ENCODE results near the gene TAF11. TPM values are rescaled to one million over a fixed set of nuclear protein-coding genes. Genes with fewer than 3 reads are reported as not detected.
"Not testable (repeated sequence)": the region's sequence is repeated elsewhere in the genome, so short reads cannot be mapped to it uniquely, and the experiment has no call there.

The TAF11 gene
- total RNA-seq, 4 donors from 2014 or later = 6.4 to 35.1 (median 19.9) TPM

- peak; percentile 14 for DNase-seq
- Histone ChIP-seq H3K27me3 (no peaks in the 10 kb centered on the region), H3K4me1 (no peaks in the 10 kb centered on the region), H3K9me3 (no peaks in the 10 kb centered on the region), H3K36me3 (no peaks in the 10 kb centered on the region), H3K4me3 (no peak overlapping the region), H3K27ac (no peak overlapping the region)
- TF ChIP-seq, protein P1, sequence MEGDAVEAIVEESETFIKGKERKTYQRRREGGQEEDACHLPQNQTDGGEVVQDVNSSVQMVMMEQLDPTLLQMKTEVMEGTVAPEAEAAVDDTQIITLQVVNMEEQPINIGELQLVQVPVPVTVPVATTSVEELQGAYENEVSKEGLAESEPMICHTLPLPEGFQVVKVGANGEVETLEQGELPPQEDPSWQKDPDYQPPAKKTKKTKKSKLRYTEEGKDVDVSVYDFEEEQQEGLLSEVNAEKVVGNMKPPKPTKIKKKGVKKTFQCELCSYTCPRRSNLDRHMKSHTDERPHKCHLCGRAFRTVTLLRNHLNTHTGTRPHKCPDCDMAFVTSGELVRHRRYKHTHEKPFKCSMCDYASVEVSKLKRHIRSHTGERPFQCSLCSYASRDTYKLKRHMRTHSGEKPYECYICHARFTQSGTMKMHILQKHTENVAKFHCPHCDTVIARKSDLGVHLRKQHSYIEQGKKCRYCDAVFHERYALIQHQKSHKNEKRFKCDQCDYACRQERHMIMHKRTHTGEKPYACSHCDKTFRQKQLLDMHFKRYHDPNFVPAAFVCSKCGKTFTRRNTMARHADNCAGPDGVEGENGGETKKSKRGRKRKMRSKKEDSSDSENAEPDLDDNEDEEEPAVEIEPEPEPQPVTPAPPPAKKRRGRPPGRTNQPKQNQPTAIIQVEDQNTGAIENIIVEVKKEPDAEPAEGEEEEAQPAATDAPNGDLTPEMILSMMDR (IDR thresholded peaks at IDR 0.05) = no peak
- TF ChIP-seq POLR2A (IDR thresholded peaks at IDR 0.05) = no peak
- WGBS, 2 donors (ENCODE audit: low coverage in 1 of 2) = 94% methylated on average over 5 of the region's 5 CpGs; no CpG with 5 or more reads in 1 of the 2 donors
- in situ Hi-C loops (cut with MboI; ENCODE audit: low pct_ligation_motif_present in 1 of 4, low pct_unique_long_range_greater_than_20kb in 1 of 4, low sequenced_read_pairs in 3 of 4) = no loop called here
- intact Hi-C loops (cut with DNase I; ENCODE audit: low total_unique reads) = no loop called here
Measured at GRCh38 chr6:34904990-34905613, 17.3 kb upstream of the TAF11 start.

DNA sequence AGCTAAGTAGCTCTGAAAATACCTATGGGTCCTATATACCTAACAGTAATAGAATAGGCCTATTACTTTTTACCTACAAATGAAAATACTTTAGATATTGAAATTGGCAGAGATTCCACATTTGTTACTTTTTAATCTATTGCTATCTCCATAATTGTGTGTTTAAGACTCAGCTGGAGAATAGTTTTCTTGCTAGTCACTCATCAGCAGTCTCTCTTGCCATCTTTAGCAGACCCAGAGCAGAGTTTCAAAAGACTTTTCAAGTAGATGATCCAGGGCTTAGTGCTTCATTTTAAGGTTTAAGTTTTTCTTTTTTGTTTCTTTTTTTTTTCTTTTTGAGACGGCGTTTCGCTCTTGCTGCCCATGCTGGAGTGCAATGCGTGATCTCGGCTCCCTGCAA is 14.1 kb upstream of the TAF11 start:
- Histone ChIP-seq H3K4me3 (no peak overlapping the region), H3K4me1 (no peaks in the 10 kb centered on the region), H3K27me3 (no peaks in the 10 kb centered on the region), H3K9me3 (no peaks in the 10 kb centered on the region), H3K36me3 (no peaks in the 10 kb centered on the region), H3K27ac (no peak overlapping the region)
- in situ Hi-C loops (cut with MboI; ENCODE audit: low pct_ligation_motif_present in 1 of 4, low pct_unique_long_range_greater_than_20kb in 1 of 4, low sequenced_read_pairs in 3 of 4) = no loop called here
- TF ChIP-seq POLR2AphosphoS5 (IDR thresholded peaks at IDR 0.05) (no peak), EP300 (IDR thresholded peaks at IDR 0.05; ENCODE audit: low read depth) (no peak), POLR2A (IDR thresholded peaks at IDR 0.05) (no peak)
- TF ChIP-seq, protein P1 (IDR thresholded peaks at IDR 0.05) = no peak
- DNase-seq = no peak
- intact Hi-C loops (cut with DNase I; ENCODE audit: low total_unique reads) = no loop called here
- WGBS, 2 donors (ENCODE audit: low coverage in 1 of 2) = 97% methylated on average over 4 to 5 of the region's 5 CpGs

DNA sequence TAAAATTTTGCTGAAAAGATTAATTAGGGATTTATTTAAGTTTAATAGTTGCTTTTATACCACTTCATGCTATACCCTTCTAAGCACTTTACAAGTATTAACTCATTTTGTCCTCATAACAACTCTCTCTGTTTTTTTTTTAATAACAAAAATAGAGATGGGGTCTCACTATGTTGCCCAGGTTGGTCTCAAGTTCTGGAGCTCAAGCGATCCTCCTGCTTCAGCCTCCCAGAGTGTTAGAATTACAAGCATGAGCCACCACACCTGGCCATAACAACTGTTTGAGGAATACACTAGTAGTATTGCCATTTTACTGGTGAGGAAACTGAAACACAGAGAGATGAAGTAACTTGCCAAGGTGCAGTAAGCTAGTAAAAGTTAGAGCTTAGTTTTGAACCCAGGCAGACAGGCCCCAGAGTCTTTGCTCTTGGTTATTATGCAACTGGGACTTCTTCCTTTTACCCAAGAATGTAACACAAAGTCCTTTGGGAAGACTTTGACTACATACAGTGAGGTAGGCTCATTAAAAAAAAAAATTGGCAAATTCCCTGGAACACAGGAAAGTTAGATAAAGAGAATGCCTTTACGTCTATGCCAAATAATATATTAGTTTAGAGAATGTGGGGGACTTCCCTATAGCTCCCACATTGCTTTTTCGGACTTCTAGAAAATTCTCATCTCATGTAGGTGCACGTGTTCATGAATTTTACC is 12.6 kb upstream of the TAF11 start:
- TF ChIP-seq, protein P1 (IDR thresholded peaks at IDR 0.05) = no peak
- TF ChIP-seq EP300 (IDR thresholded peaks at IDR 0.05; ENCODE audit: low read depth) = no peak
- no peaks in the 10 kb centered on the region for H3K27me3 ChIP-seq
- H3K4me1 ChIP-seq = no peaks in the 10 kb centered on the region
- in situ Hi-C loops (cut with MboI; ENCODE audit: low pct_ligation_motif_present in 1 of 4, low pct_unique_long_range_greater_than_20kb in 1 of 4, low sequenced_read_pairs in 3 of 4) (no loop called here), intact Hi-C loops (cut with DNase I; ENCODE audit: low total_unique reads) (no loop called here)
- WGBS, 2 donors (ENCODE audit: low coverage in 1 of 2) = 69 to 73% methylated on average over 4 of the region's 4 CpGs
- H3K36me3 ChIP-seq = no peaks in the 10 kb centered on the region
- H3K9me3 ChIP-seq = no peaks in the 10 kb centered on the region
- no peak overlapping the region for H3K27ac ChIP-seq
- H3K4me3 ChIP-seq = no peak overlapping the region
- no peak for DNase-seq

GRCh38 chr6:34899748-34900147 is 11.9 kb upstream of the TAF11 start:
- H3K4me3 ChIP-seq; H3K27ac ChIP-seq; H3K27me3 ChIP-seq; H3K36me3 ChIP-seq; DNase-seq; H3K4me1 ChIP-seq; in situ Hi-C loops (cut with MboI; ENCODE audit: low pct_ligation_motif_present in 1 of 4, low pct_unique_long_range_greater_than_20kb in 1 of 4, low sequenced_read_pairs in 3 of 4); intact Hi-C loops (cut with DNase I; ENCODE audit: low total_unique reads); H3K9me3 ChIP-seq: not testable (repeated sequence)
- 100% methylated on average over 1 of the region's 1 CpG; no CpG with 5 or more reads in 1 of the 2 donors for WGBS, 2 donors (ENCODE audit: low coverage in 1 of 2)

DNA sequence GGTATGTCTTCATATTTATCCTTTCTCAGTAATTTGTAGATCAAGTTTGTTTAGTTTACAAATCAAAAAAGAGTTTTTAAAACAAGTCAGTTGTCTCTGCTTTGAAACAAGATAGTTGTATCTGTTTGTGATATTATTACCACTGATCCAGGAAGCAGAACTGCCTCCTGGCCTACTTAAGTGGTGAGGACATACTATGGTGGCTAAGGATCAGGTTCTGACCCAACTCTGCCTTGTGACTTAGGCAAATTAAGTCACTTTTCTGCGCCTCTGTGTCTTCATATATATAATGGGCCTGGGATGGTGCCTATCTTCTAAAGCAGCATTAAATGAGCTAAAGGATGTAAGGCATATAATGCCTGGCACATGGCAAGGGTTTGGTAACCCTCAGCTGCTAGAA is 9.9 kb upstream of the TAF11 start:
- intact Hi-C loops (cut with DNase I; ENCODE audit: low total_unique reads) (no loop called here), in situ Hi-C loops (cut with MboI; ENCODE audit: low pct_ligation_motif_present in 1 of 4, low pct_unique_long_range_greater_than_20kb in 1 of 4, low sequenced_read_pairs in 3 of 4) (no loop called here)
- no peak for DNase-seq
- Histone ChIP-seq H3K4me1 (no peaks in the 10 kb centered on the region), H3K36me3 (no peaks in the 10 kb centered on the region), H3K27me3 (no peaks in the 10 kb centered on the region), H3K27ac (no peak overlapping the region), H3K9me3 (no peaks in the 10 kb centered on the region), H3K4me3 (no peak overlapping the region)
- TF ChIP-seq, protein P1 (IDR thresholded peaks at IDR 0.05) = no peak
- TF ChIP-seq POLR2A (IDR thresholded peaks at IDR 0.05) = no peak
- no peak for TF ChIP-seq POLR2AphosphoS5 (IDR thresholded peaks at IDR 0.05)
- no peak for TF ChIP-seq EP300 (IDR thresholded peaks at IDR 0.05; ENCODE audit: low read depth)
- WGBS, 2 donors (ENCODE audit: low coverage in 1 of 2) = 33% methylated on average over 1 of the region's 1 CpG; no CpG with 5 or more reads in 1 of the 2 donors

Measured in transverse colon (tissue), 4 donors.